GM23338 (cell line): ENCODE data around the gene PRSS21. TPM values are rescaled to one million over a fixed set of nuclear protein-coding genes. Genes with fewer than 3 reads are reported as not detected.

ENCODE experiments used
- ATAC-seq: fragments of 200-7000 bp; cut with Tn5 transposase; 3 replicates; pipeline ENCODE4 v1.9.1; 2020
- DNase-seq: peaks from one replicate; pipeline ENCODE4 v3.0.0-alpha.2; 2015; ENCODE audit warnings: low spot score
- H2AFZ ChIP-seq: fragments of 200-600 bp; sonication (generic); 2 replicates; pipeline ENCODE4 v1.8.0; 2016; ENCODE audit warnings: antibody characterized with exemption, mild to moderate bottlenecking, moderate library complexity
- H3F3A ChIP-seq: fragments of 200-600 bp; sonication (generic); replicated peaks from 2 replicates; pipeline ENCODE4 v1.8.0; 2017; ENCODE audit warnings: antibody characterized with exemption, mixed run types, low read depth
- H3K27ac ChIP-seq: fragments of 200-600 bp; sonication (generic); 2 replicates; pipeline ENCODE4 v1.6.1; 2016; ENCODE audit warnings: low read depth
- H3K27me3 ChIP-seq: fragments of 200-600 bp; sonication (generic); 2 replicates; pipeline ENCODE4 v1.8.0; 2016; ENCODE audit warnings: mild to moderate bottlenecking, mixed run types, moderate library complexity; ENCODE audit not compliant: insufficient read depth
- H3K36me3 ChIP-seq: fragments of 200-600 bp; sonication (generic); 2 replicates; pipeline ENCODE4 v1.8.0; 2016; ENCODE audit warnings: mild to moderate bottlenecking; ENCODE audit not compliant: insufficient read depth
- H3K4me1 ChIP-seq: fragments of 200-600 bp; sonication (generic); 2 replicates; pipeline ENCODE4 v1.8.0; 2016; ENCODE audit warnings: mild to moderate bottlenecking, moderate library complexity; ENCODE audit not compliant: insufficient read depth
- H3K4me2 ChIP-seq: fragments of 200-600 bp; sonication (generic); 2 replicates; pipeline ENCODE4 v1.7.1; 2017; ENCODE audit warnings: mixed run types
- H3K4me3 ChIP-seq: fragments of 200-600 bp; sonication (generic); 2 replicates; pipeline ENCODE4 v1.6.1; 2016; ENCODE audit warnings: mixed run types
- H3K79me2 ChIP-seq: fragments of 200-600 bp; sonication (generic); replicated peaks from 2 replicates; pipeline ENCODE4 v1.8.0; 2017; ENCODE audit warnings: mild to moderate bottlenecking; ENCODE audit not compliant: insufficient read depth
- H3K9me2 ChIP-seq: fragments of 200-600 bp; sonication (generic); 2 replicates; pipeline ENCODE4 v1.8.0; 2017; ENCODE audit not compliant: insufficient read depth
- H4K20me1 ChIP-seq: fragments of 200-600 bp; sonication (generic); replicated peaks from 2 replicates; pipeline ENCODE4 v1.8.0; 2017; ENCODE audit warnings: mild to moderate bottlenecking; ENCODE audit not compliant: insufficient read depth
- H3K27ac Mint-ChIP-seq: 2 replicates; pipeline ENCODE4 v1.8.0; 2020; ENCODE audit warnings: inconsistent platforms, mild to moderate bottlenecking, moderate library complexity, mixed read lengths
- H3K27me3 Mint-ChIP-seq: 3 replicates; pipeline ENCODE4 v1.8.0; 2022; ENCODE audit warnings: low read depth, mild to moderate bottlenecking, moderate library complexity, mixed read lengths, inconsistent platforms; ENCODE audit not compliant: insufficient read depth, poor library complexity
- H3K36me3 Mint-ChIP-seq: 3 replicates; pipeline ENCODE4 v1.8.0; 2021; ENCODE audit warnings: low read depth, mild to moderate bottlenecking, inconsistent platforms, moderate library complexity, mixed read lengths
- H3K4me1 Mint-ChIP-seq: 3 replicates; pipeline ENCODE4 v1.8.0; 2020; ENCODE audit warnings: mild to moderate bottlenecking, inconsistent platforms, mixed read lengths
- H3K4me3 Mint-ChIP-seq: 3 replicates; pipeline ENCODE4 v1.8.0; 2021; ENCODE audit warnings: moderate library complexity, mild to moderate bottlenecking, inconsistent platforms, mixed read lengths
- H3K9me3 Mint-ChIP-seq: 3 replicates; pipeline ENCODE4 v1.8.0; 2020; ENCODE audit warnings: moderate library complexity, mild to moderate bottlenecking, inconsistent platforms, mixed read lengths
- CREB1 ChIP-seq: fragments of 250-450 bp; sonication (Bioruptor Pico); IDR thresholded peaks from 2 replicates; pipeline ENCODE4 v1.5.0; 2020; ENCODE audit warnings: low read depth, mild to moderate bottlenecking, moderate library complexity
- ETS1 ChIP-seq: IDR thresholded peaks from 2 replicates; pipeline ENCODE4 v1.6.1; 2016; ENCODE audit warnings: antibody characterized with exemption
- EZH2 ChIP-seq: fragments of 200-600 bp; sonication (generic); IDR thresholded peaks from one replicate; pipeline ENCODE4 v1.8.0; 2017; ENCODE audit warnings: antibody characterized with exemption, mild to moderate bottlenecking, low read depth; ENCODE audit not compliant: unreplicated experiment
- EZH2phosphoT487 ChIP-seq: fragments of 200-600 bp; sonication (generic); IDR thresholded peaks from one replicate; pipeline ENCODE4 v1.8.1; 2018; ENCODE audit warnings: antibody characterized with exemption; ENCODE audit not compliant: unreplicated experiment
- NANOG ChIP-seq: IDR thresholded peaks from 2 replicates; pipeline ENCODE4 v1.6.1; 2016; ENCODE audit warnings: antibody characterized with exemption, borderline replicate concordance
- REST ChIP-seq: IDR thresholded peaks from one replicate; pipeline ENCODE4 v1.6.1; 2018; ENCODE audit warnings: antibody characterized with exemption; ENCODE audit not compliant: unreplicated experiment
- ZNF114 ChIP-seq: fragments of 250-450 bp; sonication (Bioruptor Pico); IDR thresholded peaks from 2 replicates; pipeline ENCODE4 v1.5.0; 2020; ENCODE audit warnings: mild to moderate bottlenecking, moderate library complexity
- ZNF331 ChIP-seq: fragments of 250-450 bp; sonication (Bioruptor Pico); IDR thresholded peaks from 2 replicates; pipeline ENCODE4 v1.5.0; 2020; ENCODE audit warnings: low read depth, mild to moderate bottlenecking, moderate library complexity
- ZNF462 ChIP-seq: fragments of 250-450 bp; sonication (Bioruptor Pico); IDR thresholded peaks from 2 replicates; pipeline ENCODE4 v1.5.0; 2020; ENCODE audit warnings: mild to moderate bottlenecking, moderate library complexity
- polyA plus RNA-seq: library from polyadenylated mRNA; unstranded; fragments of >200 nt; fragmentation: Nextera tagmentation; extraction: Ambion mirVana; gene quantifications from 2 replicates; pipeline ENCODE4 v1.2.1, GENCODE V29; 2016
- total RNA-seq: library from RNA; depleted of rRNA; stranded (reverse); fragments of >200 nt; shearing (Covaris generic); gene quantifications from 2 replicates; pipeline ENCODE4 v1.2.3, GENCODE V29; 2014

The PRSS21 gene
- total and polyA plus RNA-seq, 2 experiments from 2014 or later, result 2.4 to 3.1 TPM

GRCh38 chr16:2799859-2800226 is 17.2 kb upstream of the PRSS21 start:
- no peaks in the 10 kb centered on the region for H3K9me2 ChIP-seq
- no peak for TF ChIP-seq REST
- TF ChIP-seq CREB1 (CRISPR knock-in tag), result no peak
- Mint-ChIP-seq H3K36me3 (no peaks in the 10 kb centered on the region), H3K4me3 (no peak overlapping the region), H3K27ac (no peak overlapping the region), H3K27me3 (peaks cover 7% of the 10 kb centered on the region), H3K4me1 (no peaks in the 10 kb centered on the region), H3K9me3 (peaks cover 8% of the 10 kb centered on the region; the same call in 2 of the 3 replicates)
- no peak overlapping the region for H2AFZ ChIP-seq
- no peak overlapping the region for H3K4me3 ChIP-seq
- H3K27ac ChIP-seq, result no peak overlapping the region
- no peak for DNase-seq
- no peaks in the 10 kb centered on the region for H3K4me1 ChIP-seq
- H3K4me2 ChIP-seq, result no peak overlapping the region
- no peaks in the 10 kb centered on the region for H3K79me2 ChIP-seq
- no peaks in the 10 kb centered on the region for H3F3A ChIP-seq
- H4K20me1 ChIP-seq, result no peaks in the 10 kb centered on the region
- no peak for ATAC-seq
- no peaks in the 10 kb centered on the region for H3K36me3 ChIP-seq
- H3K27me3 ChIP-seq, result no peaks in the 10 kb centered on the region

DNA sequence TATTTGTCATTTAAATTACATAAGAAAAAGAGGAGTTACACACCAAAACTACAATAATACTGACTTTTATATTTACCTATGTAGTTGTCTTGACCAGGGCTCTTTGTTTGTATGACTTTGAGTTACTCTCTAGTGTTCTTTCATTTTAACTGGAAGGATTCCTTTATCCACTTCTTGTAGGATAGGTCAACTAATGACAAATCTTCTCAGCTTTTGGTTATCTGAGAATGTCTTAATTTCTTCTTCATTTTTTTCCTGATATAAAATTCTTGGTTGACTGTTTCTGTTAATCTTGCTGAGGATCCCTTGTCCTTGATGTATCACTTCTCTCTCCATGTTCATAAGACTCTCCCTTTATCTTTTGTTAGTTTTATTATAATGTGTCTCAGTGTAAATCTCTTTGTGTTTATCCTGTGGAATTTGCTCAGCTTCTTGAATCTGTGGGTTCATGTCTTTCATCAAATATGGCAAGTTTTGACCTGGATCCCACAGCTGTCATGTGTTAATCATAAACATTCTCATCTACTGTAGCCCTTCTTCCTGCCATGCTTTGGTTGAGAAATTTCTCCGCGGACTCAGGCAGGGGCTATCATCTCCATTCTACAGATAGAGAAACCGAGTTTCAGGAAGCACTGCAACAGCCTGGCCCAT is 13.4 kb upstream of the PRSS21 start:
- Histone ChIP-seq H3K27me3 (no peaks in the 10 kb centered on the region), H3K27ac (no peak overlapping the region), H3K4me3 (no peak overlapping the region), H3F3A (no peaks in the 10 kb centered on the region), H3K4me2 (no peak overlapping the region), H4K20me1 (no peaks in the 10 kb centered on the region), H3K9me2 (no peaks in the 10 kb centered on the region), H3K36me3 (no peaks in the 10 kb centered on the region), H3K4me1 (no peaks in the 10 kb centered on the region), H2AFZ (no peak overlapping the region), H3K79me2 (no peaks in the 10 kb centered on the region)
- DNase-seq (no peak), ATAC-seq (no peak)
- H3K36me3 Mint-ChIP-seq, result no peaks in the 10 kb centered on the region
- H3K27ac Mint-ChIP-seq, result no peak overlapping the region
- H3K27me3 Mint-ChIP-seq, result peaks cover 7% of the 10 kb centered on the region
- no peak overlapping the region for H3K4me3 Mint-ChIP-seq
- no peaks in the 10 kb centered on the region; the same call in 2 of the 3 replicates for H3K4me1 Mint-ChIP-seq
- peaks cover 8% of the 10 kb centered on the region; the same call in 2 of the 3 replicates for H3K9me3 Mint-ChIP-seq
- TF ChIP-seq EZH2phosphoT487 (no peak), NANOG (no peak), EZH2 (no peak), ZNF462 (CRISPR knock-in tag) (no peak), ZNF114 (CRISPR knock-in tag) (no peak), ETS1 (no peak), CREB1 (CRISPR knock-in tag) (no peak), ZNF331 (no peak)
